SK-N-SH treated with all-trans-retinoic acid at 6 μM for 48 hours (cell line): ENCODE results near the gene UTP18.

Experiments
- ATAC-seq: fragments of 200-7000 bp; cut with Tn5 transposase; 3 replicates; pipeline ENCODE4 v1.9.1; 2020; ENCODE audit warnings: mild to moderate bottlenecking, moderate library complexity
- ARNTL ChIP-seq: fragments of 450-650 bp; formaldehyde crosslinking; IDR thresholded peaks from 2 replicates; pipeline ENCODE4 v1.5.0; 2020; ENCODE audit warnings: low read depth, mild to moderate bottlenecking, moderate library complexity, borderline replicate concordance
- CREB5 ChIP-seq: fragments of 250-450 bp; sonication (Bioruptor Pico); IDR thresholded peaks from 2 replicates; pipeline ENCODE4 v1.5.1; 2020; ENCODE audit warnings: low read depth, mild to moderate bottlenecking, moderate library complexity
- CSRNP3 ChIP-seq: fragments of 250-450 bp; sonication (Bioruptor Pico); IDR thresholded peaks from 2 replicates; pipeline ENCODE4 v1.5.1; 2021; ENCODE audit warnings: mild to moderate bottlenecking, moderate library complexity
- ESRRG ChIP-seq: fragments of 250-450 bp; sonication (Bioruptor Pico); IDR thresholded peaks from 2 replicates; pipeline ENCODE4 v1.6.1; 2021; ENCODE audit warnings: mild to moderate bottlenecking
- GLIS3 ChIP-seq: fragments of 250-450 bp; sonication (Bioruptor Pico); IDR thresholded peaks from 2 replicates; pipeline ENCODE4 v1.5.0; 2020; ENCODE audit warnings: mild to moderate bottlenecking, moderate library complexity
- PATZ1 ChIP-seq: fragments of 250-450 bp; sonication (Bioruptor Pico); IDR thresholded peaks from 2 replicates; pipeline ENCODE4 v1.8.0; 2020; ENCODE audit warnings: mild to moderate bottlenecking, moderate library complexity, borderline replicate concordance
- POU6F1 ChIP-seq: fragments of 250-450 bp; sonication (Bioruptor Pico); IDR thresholded peaks from 2 replicates; pipeline ENCODE4 v1.8.0; 2021; ENCODE audit warnings: low read depth, mild to moderate bottlenecking, moderate library complexity, borderline replicate concordance
- SNAI2 ChIP-seq: fragments of 250-450 bp; sonication (Bioruptor Pico); IDR thresholded peaks from 2 replicates; pipeline ENCODE4 v1.5.0; 2020; ENCODE audit warnings: mild to moderate bottlenecking, moderate library complexity
- TOX ChIP-seq: fragments of 250-450 bp; sonication (Bioruptor Pico); IDR thresholded peaks from 2 replicates; pipeline ENCODE4 v1.8.0; 2021; ENCODE audit warnings: mild to moderate bottlenecking, moderate library complexity, borderline replicate concordance
- TSHZ2 ChIP-seq: fragments of 250-450 bp; sonication (Bioruptor Pico); IDR thresholded peaks from 2 replicates; pipeline ENCODE4 v1.5.0; 2020; ENCODE audit warnings: mild to moderate bottlenecking, moderate library complexity
- ZFP30 ChIP-seq: fragments of 450-650 bp; formaldehyde crosslinking; IDR thresholded peaks from 2 replicates; pipeline ENCODE4 v1.5.0; 2022; ENCODE audit warnings: mild to moderate bottlenecking, moderate library complexity
- ZNF565 ChIP-seq: fragments of 450-650 bp; formaldehyde crosslinking; conservative IDR thresholded peaks from 2 replicates; pipeline ENCODE4 v1.5.0; 2020; ENCODE audit warnings: low read depth, mild to moderate bottlenecking, moderate library complexity
- ZNF70 ChIP-seq: fragments of 450-650 bp; formaldehyde crosslinking; IDR thresholded peaks from 2 replicates; pipeline ENCODE4 v1.5.0; 2020; ENCODE audit warnings: mild to moderate bottlenecking, moderate library complexity
- ZNF8 ChIP-seq: fragments of 450-650 bp; formaldehyde crosslinking; IDR thresholded peaks from 2 replicates; pipeline ENCODE4 v1.5.0; 2020; ENCODE audit warnings: mild to moderate bottlenecking, moderate library complexity

The UTP18 gene

GRCh38 chr17:51217946-51218345 lies 42.4 kb upstream of the UTP18 start:
- ATAC-seq, result no peak
- TF ChIP-seq ZNF70 (CRISPR knock-in tag) (no peak), ARNTL (no peak), PATZ1 (CRISPR knock-in tag) (no peak), ZFP30 (CRISPR knock-in tag) (no peak), CREB5 (CRISPR knock-in tag) (no peak), CSRNP3 (CRISPR knock-in tag) (no peak), TOX (no peak), GLIS3 (CRISPR knock-in tag) (no peak), TSHZ2 (no peak)

GRCh38 chr17:51221322-51221721 lies 39.0 kb upstream of the UTP18 start:
- TF ChIP-seq ZNF565 (CRISPR knock-in tag) (no peak), CREB5 (CRISPR knock-in tag) (no peak), ESRRG (CRISPR knock-in tag) (no peak), POU6F1 (CRISPR knock-in tag) (no peak), SNAI2 (CRISPR knock-in tag) (no peak), CSRNP3 (CRISPR knock-in tag) (no peak), TSHZ2 (no peak), ZNF8 (CRISPR knock-in tag) (no peak)
- TF ChIP-seq, all 23 proteins: peak for 0
- ATAC-seq, result no peak
